GM12878 (cell line): ENCODE results near the gene DCLRE1C. TPM values are rescaled to one million over a fixed set of nuclear protein-coding genes. Genes with fewer than 3 reads are reported as not detected.

Experiments used
- ATAC-seq: fragments of 200-7000 bp; cut with Tn5 transposase; 3 replicates; pipeline ENCODE4 v1.9.1; 2020; ENCODE audit warnings: mild to moderate bottlenecking, moderate library complexity
- Bru-seq: library from RNA; stranded (reverse); fragments of 400-500 nt; gene quantifications from one replicate; lab custom pipeline; 2021; lab: Mats Ljungman, UMichigan
- BruChase-seq, 2 experiments: library from RNA; stranded (reverse); fragments of 400-500 nt; gene quantifications; one replicate each; lab custom pipeline; 2021; lab: Mats Ljungman, UMichigan
- BruUV-seq: library from RNA; stranded (reverse); fragments of 400-500 nt; replicated peaks from 2 replicates; lab custom pipeline; 2021; lab: Mats Ljungman, UMichigan
- CTCF ChIA-PET: fragments of 300-600 bp; sonication (Branson Sonifier 250); formaldehyde crosslinking; extraction: SDS; loops from one replicate; lab custom pipeline; 2021; ENCODE audit warnings: inconsistent platforms; lab: Yijun Ruan, JAX
- POLR2A ChIA-PET: fragments of 350-600 bp; formaldehyde crosslinking; extraction: SDS; loops from one replicate; lab custom pipeline; 2021; ENCODE audit warnings: inconsistent platforms; lab: Charles Lee
- RAD21 ChIA-PET: fragments of 300-600 bp; sonication (Branson Sonifier 250); formaldehyde crosslinking; loops from one replicate; lab custom pipeline; 2023; ENCODE audit warnings: antibody characterized with exemption; ENCODE audit not compliant: unreplicated experiment; lab: Charles Lee
- SMC1A ChIA-PET: fragments of 300-600 bp; sonication (Branson Sonifier 250); formaldehyde crosslinking; loops from one replicate; lab custom pipeline; 2023; ENCODE audit not compliant: unreplicated experiment, uncharacterized antibody; lab: Charles Lee
- DNase-seq: peaks from one replicate; pipeline ENCODE4 v3.0.0-alpha.2; 2011; ENCODE audit warnings: low read depth, low spot score
- FAIRE-seq: peaks from 3 replicates; lab custom pipeline; 2011; peaks lifted over from hg19 to GRCh38; lab: Jason Lieb, UNC
- H2AFZ ChIP-seq: 2 replicates; pipeline ENCODE4 v1.6.0; 2011; ENCODE audit warnings: low read depth, low read length, control low read depth; ENCODE audit not compliant: control insufficient read depth
- H3K27ac ChIP-seq: 2 replicates; pipeline ENCODE4 v1.5.1; 2011; ENCODE audit warnings: control low read depth; ENCODE audit not compliant: control insufficient read depth, insufficient read depth
- H3K27me3 ChIP-seq, 2 experiments: replicated peaks in 1 of 2; 2 replicates each; pipeline versions ENCODE4 v1.6.0 to v1.6.1; 2011; ENCODE audit warnings: low read length in 1 of 2; ENCODE audit not compliant: control insufficient read depth in 2 of 2, insufficient read depth in 2 of 2
- H3K36me3 ChIP-seq, 2 experiments: 2 replicates each; pipeline ENCODE4 v1.5.1; 2011; ENCODE audit warnings: low read length in 1 of 2; ENCODE audit not compliant: control insufficient read depth in 2 of 2, insufficient read depth in 2 of 2
- H3K4me1 ChIP-seq: 2 replicates; pipeline ENCODE4 v1.6.1; 2011; ENCODE audit warnings: mild to moderate bottlenecking, low read length, moderate library complexity, mixed read lengths; ENCODE audit not compliant: control insufficient read depth, insufficient read depth
- H3K4me2 ChIP-seq: 2 replicates; pipeline ENCODE4 v1.6.0; 2011; ENCODE audit warnings: control low read depth; ENCODE audit not compliant: control insufficient read depth, insufficient read depth
- H3K4me3 ChIP-seq: fragments of 200-600 bp; sonication (generic); 2 replicates; pipeline ENCODE4 v1.5.1; 2016
- H3K79me2 ChIP-seq: 2 replicates; pipeline ENCODE4 v1.6.0; 2011; ENCODE audit warnings: low read length; ENCODE audit not compliant: control insufficient read depth, insufficient read depth
- H3K9ac ChIP-seq: 2 replicates; pipeline ENCODE4 v1.8.0; 2011; ENCODE audit warnings: low read length, control low read depth, mixed read lengths; ENCODE audit not compliant: control insufficient read depth, insufficient read depth
- H3K9me3 ChIP-seq: replicated peaks from 3 replicates; pipeline ENCODE4 v1.5.1; 2011; ENCODE audit warnings: mild to moderate bottlenecking, low read length; ENCODE audit not compliant: control insufficient read depth, insufficient read depth
- H4K20me1 ChIP-seq: 2 replicates; pipeline ENCODE4 v1.6.0; 2011; ENCODE audit not compliant: control insufficient read depth, insufficient read depth
- CBX3 ChIP-seq: fragments of 200-600 bp; sonication (generic); IDR thresholded peaks from 2 replicates; pipeline ENCODE4 v1.6.1; 2016; ENCODE audit warnings: low read depth, borderline replicate concordance
- CUX1 ChIP-seq: IDR thresholded peaks from 2 replicates; pipeline ENCODE4 v1.6.1; 2012; ENCODE audit warnings: improper control_type of control experiment, low read depth, low read length; ENCODE audit not compliant: insufficient replicate concordance
- E4F1 ChIP-seq: fragments of 450-650 bp; IDR thresholded peaks from 2 replicates; pipeline ENCODE4 v1.6.1; 2018; ENCODE audit warnings: borderline replicate concordance, mild to moderate bottlenecking; ENCODE audit not compliant: partially characterized antibody
- HCFC1 ChIP-seq: fragments of 150-350 bp; IDR thresholded peaks from 2 replicates; pipeline ENCODE4 v1.6.1; 2014; ENCODE audit warnings: low read length
- HDGF ChIP-seq: fragments of 450-650 bp; IDR thresholded peaks from 2 replicates; pipeline ENCODE4 v1.6.1; 2016; ENCODE audit warnings: antibody characterized with exemption
- RELA ChIP-seq: fragments of 450-650 bp; IDR thresholded peaks from 2 replicates; pipeline ENCODE4 v1.8.0; 2014; ENCODE audit warnings: borderline replicate concordance; ENCODE audit not compliant: partially characterized antibody
- TCF7 ChIP-seq: IDR thresholded peaks from 2 replicates; pipeline ENCODE4 v1.6.1; 2014; ENCODE audit warnings: antibody characterized with exemption, borderline replicate concordance
- YBX1 ChIP-seq: fragments of 450-650 bp; IDR thresholded peaks from 2 replicates; pipeline ENCODE4 v1.6.1; 2016; ENCODE audit warnings: antibody characterized with exemption
- WGBS: methylation state at CpG from one replicate; pipeline ENCODE4 v1.1.6; 2016; ENCODE audit warnings: low lambda C conversion rate; ENCODE audit not compliant: insufficient replicate concordance, insufficient coverage; ENCODE audit errors: missing lambda C conversion rate; 5-methylcytosine and 5-hydroxymethylcytosine counted together
- in situ Hi-C: fragments of 300-500 bp; cut with MboI; formaldehyde crosslinking; loops from 9 replicates; pipeline ENCODE4 v1.14.3; 2018; ENCODE audit warnings: mixed read lengths
- intact Hi-C: fragments of 100-400 bp; cut with micrococcal nuclease; formaldehyde crosslinking; loops from one replicate; pipeline ENCODE4 v1.14.2; 2022; ENCODE audit not compliant: unreplicated experiment
- long read RNA-seq, 2 experiments: library from polyadenylated mRNA; unstranded; transcript quantifications; one replicate each; pipeline ENCODE4 v2.0.0, GENCODE V29; 2019 to 2020
- polyA minus RNA-seq, 3 experiments: library from RNA; depleted of rRNA, polyadenylated mRNA; stranded (reverse); fragments of >200 nt; gene quantifications; 2 replicates each; pipeline ENCODE4 v1.2.3, GENCODE V29; 2011
- polyA plus RNA-seq, 11 experiments: library from polyadenylated mRNA; depleted of rRNA in 4 of 11; unstranded in 6 of 11; stranded (reverse) in 5 of 11; fragments of >200 nt; fragmentation: Nextera tagmentation in 4 of 11; fragmentation: Illumina TruSeq in 1 of 11; extraction: Ambion mirVana in 4 of 11; extraction: Trizol in 1 of 11; gene quantifications; 1 replicate in 1 of 11; 2 replicates in 10 of 11; pipeline versions ENCODE4 v1.2.1 to v1.2.3, GENCODE V29; 2011 to 2016; ENCODE audit warnings: inconsistent platforms in 2 of 11, missing spikeins in 2 of 11, low read depth in 1 of 11
- total RNA-seq, 4 experiments: library from RNA; depleted of rRNA in 3 of 4; stranded (reverse); fragments of >200 nt in 3 of 4; fragmentation: Illumina TruSeq in 1 of 4; extraction: Trizol in 1 of 4; gene quantifications; 2 replicates each; pipeline versions ENCODE4 v1.2.1 to v1.2.3, GENCODE V29; 2013 to 2021

Gene DCLRE1C
- total RNA-seq (2013; cell fraction: nucleolus; rRNA removed) = 40.7 and 42.5 TPM in 2 replicates
- total RNA-seq (2014; rRNA removed) = 24.6 and 25.8 TPM in 2 replicates
- 29.5 and 32.1 TPM in 2 replicates for total RNA-seq (2014; rRNA removed; fragmentation: Illumina TruSeq; extraction: Trizol)
- total RNA-seq (2021) = 19.8 and 20.6 TPM in 2 replicates
- 10.0 TPM for polyA plus RNA-seq (2011; ENCODE audit: low read depth)
- polyA plus RNA-seq (2011; rRNA removed) = 19.3 and 26.3 TPM in 2 replicates
- 11.7 and 14.1 TPM in 2 replicates for polyA plus RNA-seq (2011; cell fraction: cytosol; rRNA removed)
- 20.8 and 25.3 TPM in 2 replicates for polyA plus RNA-seq (2011; cell fraction: nucleus; rRNA removed)
- polyA plus RNA-seq (2012) = 10.1 and 11.8 TPM in 2 replicates
- polyA plus RNA-seq (2014; fragmentation: Illumina TruSeq; extraction: Trizol) = 28.7 and 29.2 TPM in 2 replicates
- 10 to 100 TPM; 15.7 to 26.2 TPM for polyA plus RNA-seq (2014; fragmentation: Nextera tagmentation; extraction: Ambion mirVana)
- 18.5 and 20.3 TPM in 2 replicates for polyA plus RNA-seq (2014; rRNA removed)
- 10 to 100 TPM; 35.7 to 43.4 TPM for polyA plus RNA-seq (2016; fragmentation: Nextera tagmentation; extraction: Ambion mirVana)
- polyA minus RNA-seq (2011; rRNA and poly(A)+ RNA removed) = 19.5 and 24.3 TPM in 2 replicates
- polyA minus RNA-seq (2011; cell fraction: cytosol; rRNA and poly(A)+ RNA removed) = 6.4 and 10.0 TPM in 2 replicates
- polyA minus RNA-seq (2011; cell fraction: nucleus; rRNA and poly(A)+ RNA removed) = 18.4 and 27.3 TPM in 2 replicates
- percentile 71 among the genes with signal in this experiment for Bru-seq, nascent RNA
- BruChase-seq, experiment 1, labeled RNA remaining after a 6-hour chase = percentile 66 among the genes with signal in this experiment
- percentile 70 among the genes with signal in this experiment for BruChase-seq, experiment 2, labeled RNA remaining after a 2-hour chase
- long read RNA-seq, experiment 1, transcript DCLRE1C-209 (14 exons, 2,354 nt) = major isoform, 10 of 35 reads
- long read RNA-seq, experiment 1, partial matches to known transcripts = 7 of 35 reads
- long read RNA-seq, experiment 1, other reads (novel, unspliced or antisense) = 13 of 35 reads
- long read RNA-seq, experiment 2, transcript DCLRE1C-208 (15 exons, 2,463 nt) = minor isoform, 38 of 351 reads
- long read RNA-seq, experiment 2, transcript DCLRE1C-209 (14 exons, 2,354 nt) = major isoform, 78 of 351 reads
- long read RNA-seq, experiment 2, transcript DCLRE1C-206 (15 exons, 2,485 nt) = minor isoform, 12 of 351 reads
- long read RNA-seq, experiment 2, transcript DCLRE1C-205 (12 exons, 2,246 nt) = minor isoform, 12 of 351 reads
- long read RNA-seq, experiment 2, partial matches to known transcripts = 19 of 351 reads
- long read RNA-seq, experiment 2, other reads (novel, unspliced or antisense) = 179 of 351 reads

GRCh38 chr10:14954001-14954770 is at the start of gene DCLRE1C:
Gene DCLRE1C, minus strand, starts transcription at chr10:14954096. Its CDS starts 86 bp downstream, at chr10:14954010.
- peak; percentile 86 for ATAC-seq
- H3K4me3 ChIP-seq = peak within 1 kb of the TSS; percentile 91
- H3K9ac ChIP-seq = peak within 1 kb of the TSS; percentile 95
- ChIA-PET RAD21 (interaction anchor here (0.8 to 2.9 kb wide), 8 partner anchors 18 to 457 kb away, joined by 3 to 18 read pairs (median 4); partner anchors contain the start of genes CDNF, HSPA14 and MSANTD7), POLR2A (interaction anchor here (0.8 to 5.0 kb wide), 7 partner anchors 73 to 414 kb away, joined by 3 to 17 read pairs (median 3); partner anchors contain the start of genes CDNF, HSPA14, MSANTD7 and SUV39H2), CTCF (interaction anchor here (1.0 to 2.5 kb wide), 9 partner anchors 7 to 80 kb away, joined by 3 to 17 read pairs (median 3); no protein-coding TSS in a partner anchor), SMC1A (interaction anchor here (0.6 to 1.9 kb wide), 10 partner anchors 12 to 306 kb away, joined by 3 to 16 read pairs (median 6); partner anchors contain the start of genes CDNF, HSPA14, MSANTD7 and SUV39H2)
- H3K27me3 ChIP-seq = no peaks in the 10 kb centered on the region
- peak; percentile 82 for DNase-seq
- 0 out of 2 replicates have a peak, but pooled peaks cover 4% of the 10 kb centered on the region for H4K20me1 ChIP-seq
- in situ Hi-C loops = no loop called here
- FAIRE-seq = peak; percentile 70
- 2% methylated on average over 44 of the region's 45 CpGs for WGBS
- H3K9me3 ChIP-seq = no peaks in the 10 kb centered on the region
- TSS peak; percentile 92 for BruUV-seq
- peak within 1 kb of the TSS; percentile 90 for H3K4me2 ChIP-seq
- H3K27ac ChIP-seq = peak within 1 kb of the TSS; percentile 98
- H3K36me3 ChIP-seq = peaks cover 0 to 7% of the 10 kb centered on the region in 2 experiments; a peak in 2 of 4 replicates
- H2AFZ ChIP-seq = peak within 1 kb of the TSS; percentile 77
- peaks cover 21% of the 10 kb centered on the region for H3K4me1 ChIP-seq
- H3K79me2 ChIP-seq = peaks cover 45% of the 10 kb centered on the region
- intact Hi-C loops = loop anchor here (1.0 to 10.0 kb wide), 4 partner anchors 117 to 1631 kb away; partner anchors contain the start of genes CDNF, HSPA14 and MSANTD7
- 0 out of 2 replicates have a peak, but pooled peaks have one; percentile 59 for TF ChIP-seq HDGF
- no peak for TF ChIP-seq CUX1
- TF ChIP-seq HCFC1 = no peak
- no peak for TF ChIP-seq YBX1
- no peak for TF ChIP-seq TCF7
- TF ChIP-seq E4F1 = peak; percentile 88
- peak; percentile 24 for TF ChIP-seq RELA
- no peak for TF ChIP-seq CBX3
